ENCODE data around the gene IDH3B. TPM values are rescaled to one million over a fixed set of nuclear protein-coding genes. Genes with fewer than 3 reads are reported as not detected.

IDH3B gene
- total RNA-seq, 1 donor from 2014 or later: 105 TPM

GRCh38 chr20:2658414-2659354 lies 5.3 kb downstream of the IDH3B start:
- intact Hi-C loops (cut with micrococcal nuclease): no loop called here

GRCh38 chr20:2657674-2658073 lies 6.3 kb downstream of the IDH3B start:
- intact Hi-C loops (cut with micrococcal nuclease): no loop called here

- intact Hi-C loops (cut with micrococcal nuclease): no loop called here
These were observed 6.8 kb downstream of the IDH3B start for GRCh38 chr20:2657241-2657640.

- intact Hi-C loops (cut with micrococcal nuclease): no loop called here
These were observed 7.4 kb downstream of the IDH3B start for GRCh38 chr20:2656471-2657117.

DNA sequence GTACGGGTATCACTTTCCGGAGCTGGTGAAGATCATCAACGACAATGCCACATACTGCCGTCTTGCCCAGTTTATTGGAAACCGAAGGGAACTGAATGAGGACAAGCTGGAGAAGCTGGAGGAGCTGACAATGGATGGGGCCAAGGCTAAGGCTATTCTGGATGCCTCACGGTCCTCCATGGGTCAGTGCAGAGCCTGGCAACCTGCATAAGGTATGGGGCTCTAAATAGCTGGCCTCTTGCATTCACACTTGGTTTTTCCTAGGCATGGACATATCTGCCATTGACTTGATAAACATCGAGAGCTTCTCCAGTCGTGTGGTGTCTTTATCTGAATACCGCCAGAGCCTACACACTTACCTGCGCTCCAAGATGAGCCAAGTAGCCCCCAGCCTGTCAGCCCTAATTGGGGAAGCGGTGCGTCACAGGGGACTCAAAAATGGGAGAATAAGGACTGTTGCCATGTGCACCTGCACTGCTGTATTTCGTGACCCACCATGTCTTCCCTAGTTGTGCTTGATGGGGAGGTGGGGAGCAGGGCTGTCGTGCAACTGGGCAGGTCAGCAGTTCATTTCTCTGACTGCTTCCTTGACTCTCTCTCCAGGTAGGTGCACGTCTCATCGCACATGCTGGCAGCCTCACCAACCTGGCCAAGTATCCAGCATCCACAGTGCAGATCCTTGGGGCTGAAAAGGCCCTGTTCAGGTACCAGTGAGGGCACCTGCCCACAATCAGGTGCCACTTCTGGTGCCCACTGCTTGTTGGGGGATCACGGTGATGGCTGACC lies 8.5 kb downstream of the IDH3B start:
- intact Hi-C loops (cut with micrococcal nuclease): no loop called here

- intact Hi-C loops (cut with micrococcal nuclease): loop anchor here (5.0 kb wide), 1 partner anchor 183 kb away; the partner anchor contains the start of gene SNRPB
These were observed 9.2 kb downstream of the IDH3B start for GRCh38 chr20:2654831-2655230.

DNA sequence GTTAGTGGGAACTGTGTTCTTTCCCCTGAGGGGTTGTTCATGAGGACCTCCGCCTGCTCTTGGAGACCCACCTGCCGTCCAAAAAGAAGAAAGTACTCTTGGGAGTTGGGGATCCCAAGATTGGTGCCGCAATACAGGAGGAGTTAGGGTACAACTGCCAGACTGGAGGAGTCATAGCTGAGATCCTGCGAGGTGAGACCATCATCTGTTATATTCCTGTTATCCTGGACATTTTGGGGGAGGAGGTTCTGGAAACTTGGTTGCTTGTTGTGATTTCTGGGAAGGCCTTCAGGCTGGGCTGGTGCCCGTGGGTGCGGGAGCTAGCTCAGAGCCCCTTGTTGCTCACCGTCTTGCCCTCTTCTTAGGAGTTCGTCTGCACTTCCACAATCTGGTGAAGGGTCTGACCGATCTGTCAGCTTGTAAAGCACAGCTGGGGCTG lies 9.6 kb downstream of the IDH3B start:
- intact Hi-C loops (cut with micrococcal nuclease): loop anchor here (5.0 kb wide), 1 partner anchor 182 kb away; the partner anchor contains the start of gene SNRPB

- intact Hi-C loops (cut with micrococcal nuclease): loop anchor here (2.0 to 5.0 kb wide), 2 partner anchors 129 to 181 kb away; partner anchors contain the start of gene SNRPB
These were observed 10.2 kb downstream of the IDH3B start for GRCh38 chr20:2653556-2654383.

DNA sequence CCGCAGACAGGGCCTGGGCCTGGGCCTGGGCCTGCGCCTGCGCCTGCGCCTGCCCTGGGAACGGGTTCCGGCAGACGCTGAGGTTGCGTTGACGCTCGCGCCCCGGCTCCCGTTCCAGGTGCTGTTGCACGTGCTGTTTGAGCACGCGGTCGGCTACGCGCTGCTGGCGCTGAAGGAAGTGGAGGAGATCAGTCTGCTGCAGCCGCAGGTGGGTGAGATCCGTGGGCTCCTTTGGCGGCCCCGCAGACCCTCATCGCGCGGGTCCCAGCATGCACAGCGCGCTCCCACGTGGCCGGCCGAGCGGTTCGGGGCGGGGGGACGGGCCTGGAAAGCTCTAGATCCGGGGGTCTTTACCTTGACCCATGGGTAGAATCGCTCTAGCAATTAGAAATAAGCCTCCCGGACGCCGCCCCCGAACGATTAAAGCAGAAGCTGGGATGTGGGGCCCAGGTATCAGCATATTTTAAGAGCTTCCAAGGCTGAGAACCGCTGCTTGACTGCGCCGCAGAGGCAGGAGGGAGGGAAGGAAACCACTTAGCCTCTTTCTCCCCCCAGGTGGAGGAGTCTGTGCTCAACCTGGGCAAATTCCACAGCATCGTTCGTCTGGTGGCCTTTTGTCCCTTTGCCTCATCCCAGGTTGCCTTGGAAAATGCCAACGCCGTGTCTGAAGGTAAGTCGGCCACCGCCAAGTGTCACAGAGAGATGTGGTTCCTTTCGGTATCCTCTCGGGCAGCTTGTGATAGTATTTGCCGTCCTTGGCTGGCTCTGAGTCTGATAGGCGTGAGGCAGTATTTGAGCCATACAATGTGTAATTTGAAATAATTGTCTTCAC lies 11.1 kb downstream of the IDH3B start:
- intact Hi-C loops (cut with micrococcal nuclease): loop anchor here (1.0 to 5.0 kb wide), 3 partner anchors 11 to 181 kb away; partner anchors contain the start of genes IDH3B and SNRPB

DNA sequence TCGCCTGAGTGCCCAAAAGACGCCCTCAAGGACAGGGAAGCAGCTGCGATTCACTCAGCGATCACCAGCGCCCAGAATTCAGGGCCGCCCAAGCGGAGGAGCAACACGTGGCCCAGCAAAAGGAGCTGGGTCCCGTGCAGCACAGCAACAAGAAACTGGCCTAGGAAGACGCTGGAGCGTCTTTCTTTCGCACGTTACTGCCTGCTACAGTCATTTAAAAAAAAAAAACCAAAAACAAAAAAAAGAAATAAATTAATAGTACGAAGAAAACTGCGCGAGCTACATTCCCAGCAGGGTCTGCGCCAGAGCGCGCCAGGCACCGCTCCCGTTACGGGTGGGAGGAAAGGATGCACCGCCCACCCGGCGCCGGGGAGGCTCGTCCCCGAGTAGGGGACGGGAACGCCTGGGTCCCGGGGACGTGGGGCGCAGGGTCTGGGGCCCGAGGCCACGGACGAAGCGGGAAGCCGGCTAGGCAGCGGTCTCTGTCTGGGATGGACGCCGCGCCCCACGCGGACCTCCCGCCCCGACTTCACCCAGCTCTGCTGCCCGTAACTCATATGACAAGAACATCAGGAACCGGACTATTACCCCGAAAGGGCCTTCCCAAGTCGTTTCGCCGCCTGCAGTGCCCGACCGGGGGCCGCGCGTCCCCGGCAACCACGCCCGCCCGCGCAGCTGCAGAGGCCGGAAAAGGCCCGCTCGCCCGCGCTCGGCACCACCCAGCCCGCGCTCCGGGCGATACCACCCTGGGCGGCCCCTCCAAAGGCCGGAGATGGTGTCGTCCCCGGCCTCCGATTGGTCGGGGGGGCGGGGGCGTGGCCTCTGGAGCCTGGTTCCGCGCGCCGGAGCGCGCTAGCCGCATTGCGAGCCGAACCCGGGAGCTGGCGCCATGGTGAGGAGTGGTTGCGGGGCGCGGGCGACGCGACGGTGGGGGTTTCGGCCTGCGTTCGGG lies 12.0 kb downstream of the IDH3B start, which contains the start of gene NOP56:
TSS of gene NOP56 (plus strand) at position 861 of the 952 bp plus-strand sequence. CDS start at position 890, 29 bp downstream.
- intact Hi-C loops (cut with micrococcal nuclease): loop anchor here (1.0 to 5.0 kb wide), 3 partner anchors 12 to 180 kb away; partner anchors contain the start of genes IDH3B and SNRPB

DNA sequence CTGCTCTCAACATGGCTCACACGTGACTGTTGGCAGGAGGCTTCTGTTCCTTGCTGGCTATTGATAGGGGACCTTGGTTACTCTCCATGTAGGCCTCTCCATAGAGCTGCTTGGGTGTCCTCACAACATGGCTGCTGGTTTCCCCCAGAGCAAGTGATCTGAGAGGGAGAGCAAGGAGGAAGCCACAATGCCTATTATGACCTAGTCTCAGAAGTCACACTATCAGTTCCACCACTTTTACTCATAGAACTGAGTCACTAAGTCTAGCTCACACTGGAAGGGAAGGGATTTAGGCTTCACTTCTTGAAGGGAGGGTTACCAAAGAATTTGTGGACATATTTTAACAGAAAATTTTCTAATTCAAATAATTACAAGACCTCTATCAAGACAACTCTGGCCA lies 20.3 kb downstream of the IDH3B start:
- intact Hi-C loops (cut with micrococcal nuclease): no loop called here

DNA sequence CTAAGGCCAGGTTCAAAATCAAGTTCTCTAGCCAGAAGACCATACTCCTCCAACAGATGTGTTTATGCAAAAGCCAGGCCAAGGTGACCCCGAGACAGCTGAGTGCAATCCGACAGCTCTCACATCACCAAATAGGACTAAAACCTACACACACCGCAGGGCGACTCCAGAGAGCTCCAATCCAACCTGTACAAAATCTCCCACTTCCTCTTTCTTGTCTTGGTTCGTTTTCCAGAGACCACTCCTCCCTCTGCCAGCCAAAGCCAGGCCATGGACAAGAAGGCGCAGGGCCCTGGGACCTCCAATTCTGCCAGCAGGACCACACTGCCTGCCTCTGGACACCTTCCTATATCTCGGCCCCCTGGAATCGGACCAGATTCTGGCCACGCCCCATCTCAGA lies 23.1 kb downstream of the IDH3B start:
- intact Hi-C loops (cut with micrococcal nuclease): no loop called here

DNA sequence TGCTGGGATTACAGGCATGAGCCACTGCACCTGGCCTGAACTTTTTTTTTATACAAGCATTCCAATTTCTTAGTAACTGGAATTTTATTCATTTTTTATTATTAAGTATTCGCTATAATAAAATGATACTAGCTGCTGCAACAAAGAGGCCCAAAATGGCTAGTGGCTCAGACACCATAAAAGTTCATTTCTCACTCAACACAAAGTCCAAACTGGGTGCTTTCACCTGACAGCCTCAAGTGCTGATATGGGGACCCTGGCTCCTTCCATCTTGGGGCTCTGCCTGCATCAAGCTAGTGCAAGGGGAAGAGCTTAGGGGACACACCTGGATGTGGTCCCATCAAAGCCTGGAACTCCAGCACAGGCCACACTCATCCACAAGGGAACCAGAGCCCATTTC lies 23.8 kb downstream of the IDH3B start:
- intact Hi-C loops (cut with micrococcal nuclease): no loop called here

GRCh38 chr20:2637246-2637645 lies 26.8 kb downstream of the IDH3B start:
- intact Hi-C loops (cut with micrococcal nuclease): no loop called here

GRCh38 chr20:2633381-2633780 lies 30.6 kb downstream of the IDH3B start:
- intact Hi-C loops (cut with micrococcal nuclease): no loop called here

- intact Hi-C loops (cut with micrococcal nuclease): no loop called here
These were observed 32.8 kb downstream of the IDH3B start for GRCh38 chr20:2631228-2631627.

GRCh38 chr20:2626853-2627541 lies 37.0 kb downstream of the IDH3B start:
- intact Hi-C loops (cut with micrococcal nuclease): no loop called here

- intact Hi-C loops (cut with micrococcal nuclease): no loop called here
These were observed 39.0 kb downstream of the IDH3B start for GRCh38 chr20:2625062-2625461.
